ENCODE measurements around the gene CA11.
"Not testable (repeated sequence)": the region's sequence is repeated elsewhere in the genome, so short reads cannot be mapped to it uniquely, and the experiment has no call there.

CA11 gene

GRCh38 chr19:48669903-48670668 is 24.1 kb upstream of the CA11 start:
- DNase-seq = no peak

GRCh38 chr19:48668761-48669160 is 22.8 kb upstream of the CA11 start:
- DNase-seq = no peak

- no peak for DNase-seq
Observed at GRCh38 chr19:48668332-48668731, 22.3 kb upstream of the CA11 start.

- DNase-seq = no peak
Observed at GRCh38 chr19:48665786-48666185, 19.8 kb upstream of the CA11 start.

GRCh38 chr19:48664476-48664875 is 18.5 kb upstream of the CA11 start:
- DNase-seq = no peak

GRCh38 chr19:48663667-48664066 is 17.7 kb upstream of the CA11 start:
- DNase-seq = no peak

- no peak for DNase-seq
Observed at GRCh38 chr19:48661711-48662090, 15.7 kb upstream of the CA11 start.

- peak; percentile 66 for DNase-seq
Observed at GRCh38 chr19:48660852-48661710, 15.1 kb upstream of the CA11 start.

GRCh38 chr19:48659768-48660167 is 13.8 kb upstream of the CA11 start:
- no peak for DNase-seq

- no peak for DNase-seq
Observed at GRCh38 chr19:48658483-48658882, 12.5 kb upstream of the CA11 start.

- not testable (repeated sequence) for DNase-seq
Observed at GRCh38 chr19:48657828-48658227, 11.8 kb upstream of the CA11 start.

- no peak for DNase-seq
Observed at GRCh38 chr19:48656840-48657474, 11.0 kb upstream of the CA11 start.

GRCh38 chr19:48654299-48655059 is 8.5 kb upstream of the CA11 start:
- DNase-seq = no peak

- DNase-seq = no peak
Observed at GRCh38 chr19:48651683-48652048, 5.7 kb upstream of the CA11 start.

- no peak for DNase-seq
Observed at GRCh38 chr19:48650974-48651682, 5.1 kb upstream of the CA11 start.

GRCh38 chr19:48648134-48648533 is 2.1 kb upstream of the CA11 start:
- DNase-seq = no peak

GRCh38 chr19:48646722-48647216 is 782 bp upstream of the CA11 start:
- DNase-seq = no peak

- no peak for DNase-seq
Observed at GRCh38 chr19:48645620-48646000, 377 bp downstream of the CA11 start.

- peak; percentile 75 for DNase-seq
Observed at GRCh38 chr19:48644839-48645619, 958 bp downstream of the CA11 start.

GRCh38 chr19:48644355-48644754 is 1.6 kb downstream of the CA11 start:
- no peak for DNase-seq

GRCh38 chr19:48642862-48643261 is 3.1 kb downstream of the CA11 start:
- no peak for DNase-seq

Measured in effector CD4-positive, alpha-beta T cell (primary cell).